GM21737 (cell line): Measurements from ENCODE around the gene CACNB2.

Source experiments
- ATAC-seq: cut with Tn5 transposase; IDR thresholded peaks from one replicate; pipeline ENCODE4 v1.9.1; 2021; ENCODE audit warnings: mild to moderate bottlenecking, moderate library complexity; ENCODE audit not compliant: unreplicated experiment

CACNB2 gene

DNA sequence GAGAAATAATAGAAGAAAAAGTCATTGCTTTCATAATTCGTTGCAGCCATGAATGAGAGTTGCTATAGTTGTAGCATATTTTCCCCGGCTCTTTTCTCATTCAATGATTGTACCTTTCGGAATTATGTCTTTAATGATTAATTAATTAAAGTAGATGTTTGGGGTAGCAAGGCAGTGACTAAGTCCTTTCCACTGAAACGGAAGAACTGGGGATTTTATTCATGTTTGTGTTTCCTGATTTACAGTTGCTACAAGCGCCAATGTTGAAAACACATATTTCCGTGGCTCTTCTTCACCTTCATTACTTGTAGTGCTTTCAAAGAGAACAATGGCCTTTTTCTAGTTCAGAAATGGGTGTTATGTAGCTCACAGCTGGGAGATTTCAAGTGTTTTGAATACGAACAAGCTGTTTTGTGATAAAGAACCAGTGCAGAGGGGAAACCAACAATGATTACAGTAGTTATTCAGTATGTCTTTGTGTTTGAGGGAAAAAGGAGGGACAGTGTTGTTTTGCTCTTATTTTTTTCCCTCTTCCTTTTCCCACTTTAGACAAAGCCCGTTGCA is 357.7 kb downstream of the CACNB2 start:
- ATAC-seq: no peak

DNA sequence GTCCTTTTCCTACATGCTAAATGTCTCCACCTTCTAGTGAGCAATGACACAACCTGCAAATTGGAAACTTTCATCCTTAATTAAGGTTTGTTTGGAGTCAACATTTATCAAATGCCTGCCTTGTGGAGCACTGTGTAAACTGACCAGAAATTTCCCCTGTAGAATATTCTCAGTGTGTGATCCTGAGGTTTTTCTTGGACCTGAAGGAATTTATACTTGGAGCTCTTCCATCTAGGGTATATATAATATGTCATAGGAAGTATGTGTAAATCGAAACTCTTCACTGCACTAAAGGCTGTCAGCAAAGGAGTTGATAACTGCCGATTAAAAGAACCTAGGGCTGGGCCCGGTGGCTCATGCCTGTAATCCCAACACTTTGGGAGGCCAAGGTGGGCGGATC is 358.8 kb downstream of the CACNB2 start:
- no peak for ATAC-seq

DNA sequence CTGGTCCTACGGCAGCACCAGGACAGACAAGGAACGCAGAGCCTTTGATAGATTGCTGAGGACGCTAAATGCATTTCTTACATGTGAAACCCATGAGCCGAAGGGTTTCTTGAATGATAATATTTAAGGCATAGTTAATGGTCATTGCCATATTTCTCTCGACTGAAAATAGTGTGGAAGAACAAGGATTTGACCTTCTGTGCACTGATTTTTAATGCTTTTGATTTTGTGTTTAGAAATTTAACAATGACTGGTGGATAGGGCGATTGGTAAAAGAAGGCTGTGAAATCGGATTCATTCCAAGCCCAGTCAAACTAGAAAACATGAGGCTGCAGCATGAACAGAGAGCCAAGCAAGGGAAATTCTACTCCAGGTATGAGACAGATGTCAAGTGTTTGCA is 360.4 kb downstream of the CACNB2 start:
- ATAC-seq: no peak

DNA sequence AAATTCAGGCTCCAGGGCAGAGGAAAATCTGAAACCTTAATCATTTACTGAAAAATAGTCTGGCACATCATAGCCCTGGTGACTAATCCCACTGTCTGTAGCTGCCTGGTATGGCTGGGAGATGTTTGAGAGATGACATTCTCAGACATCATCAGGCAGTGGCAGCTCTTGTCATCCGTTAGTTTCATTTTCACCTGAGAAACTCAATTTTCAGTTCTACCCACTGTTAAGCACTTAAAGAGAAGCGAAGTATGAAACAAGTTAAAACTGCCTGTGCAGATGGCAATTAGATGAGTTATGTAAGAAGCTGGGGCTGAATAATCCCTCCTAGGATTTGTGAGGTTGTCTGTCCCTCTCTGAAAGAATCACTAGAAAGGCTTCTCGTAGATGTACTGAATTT is 361.0 kb downstream of the CACNB2 start:
- peak; percentile 85 for ATAC-seq

GRCh38 chr10:18501629-18502028 is 361.4 kb downstream of the CACNB2 start:
- ATAC-seq: no peak

GRCh38 chr10:18504161-18504560 is 363.9 kb downstream of the CACNB2 start:
- no peak for ATAC-seq

- ATAC-seq: no peak
Measured at GRCh38 chr10:18505456-18506118, 365.4 kb downstream of the CACNB2 start.

DNA sequence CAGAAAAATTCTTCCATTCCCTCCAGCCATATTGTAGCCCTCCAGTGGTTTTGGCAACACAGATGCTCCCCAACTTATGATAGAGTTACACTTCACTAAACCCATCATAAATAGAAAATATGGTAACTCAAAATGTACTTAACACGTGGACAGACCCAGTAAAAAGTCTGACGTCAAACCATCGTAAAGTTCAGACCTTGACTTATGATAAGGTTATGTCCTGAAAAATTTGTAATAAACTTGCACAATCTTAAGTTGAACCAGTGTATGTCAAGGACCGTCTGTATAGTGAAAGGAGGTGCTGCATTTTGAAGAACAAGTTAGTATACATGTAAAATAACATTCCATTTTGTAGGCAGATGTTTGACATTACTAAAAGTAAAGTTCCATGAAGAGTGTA is 368.4 kb downstream of the CACNB2 start:
- no peak for ATAC-seq

GRCh38 chr10:18514537-18514936 is 374.3 kb downstream of the CACNB2 start:
- ATAC-seq: no peak

DNA sequence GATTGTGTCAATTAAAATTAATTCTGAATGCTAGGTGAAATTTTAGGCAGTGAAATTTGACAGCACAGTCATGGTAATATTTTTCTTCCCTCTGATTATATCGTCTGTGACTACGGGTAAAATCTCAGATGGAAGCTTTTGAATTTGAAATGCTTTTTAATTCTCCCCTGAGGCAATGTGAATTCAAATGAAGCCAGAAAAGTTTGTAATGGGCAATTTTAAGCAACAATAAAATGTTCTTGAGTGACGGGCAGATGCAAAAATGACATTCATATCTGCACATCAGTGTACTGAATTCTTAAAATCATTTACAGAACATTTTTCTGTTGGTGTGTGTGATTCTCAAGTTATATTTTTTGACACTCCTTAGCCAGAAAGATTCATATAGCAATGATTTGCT is 376.6 kb downstream of the CACNB2 start:
- no peak for ATAC-seq

- ATAC-seq: no peak
Measured at GRCh38 chr10:18523025-18523424, 382.8 kb downstream of the CACNB2 start.

GRCh38 chr10:18523858-18524257 is 383.6 kb downstream of the CACNB2 start:
- no peak for ATAC-seq

DNA sequence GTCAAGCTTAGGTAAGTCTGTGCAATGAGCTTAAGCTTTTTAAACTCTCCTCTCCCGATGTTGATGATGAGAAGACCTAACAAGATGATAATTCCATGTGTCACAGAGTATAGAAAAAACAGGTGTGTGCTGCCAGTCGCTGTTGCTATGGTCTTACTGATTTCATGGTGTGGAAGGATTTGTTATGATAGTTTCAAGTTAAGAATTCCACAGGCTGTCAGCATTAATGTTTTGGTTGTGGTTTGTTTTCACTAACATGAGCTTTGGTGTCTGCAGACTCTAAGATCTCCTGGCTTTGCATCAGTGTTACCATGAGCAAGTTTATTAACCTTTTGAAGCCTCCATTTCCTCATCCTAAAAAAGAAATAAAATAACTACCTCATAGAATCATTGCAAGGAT is 387.5 kb downstream of the CACNB2 start:
- ATAC-seq: no peak

DNA sequence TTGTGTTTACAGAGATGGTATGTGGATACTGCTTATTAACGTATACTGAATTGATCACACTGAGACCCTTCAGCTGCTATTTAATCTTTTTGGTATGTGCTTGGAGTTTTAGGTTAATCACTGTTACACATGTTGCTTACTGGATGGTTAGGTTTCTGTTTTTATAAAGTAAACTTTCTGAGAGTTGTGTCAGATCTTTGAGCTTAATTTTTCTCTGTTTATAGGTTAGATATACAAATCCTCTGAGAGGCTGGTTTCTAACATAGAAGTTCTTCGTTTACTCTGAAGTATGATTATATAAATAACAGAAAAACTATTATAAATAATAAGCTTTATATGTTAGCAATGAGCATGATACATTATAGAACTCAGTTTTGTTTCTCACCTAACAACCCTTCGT is 388.1 kb downstream of the CACNB2 start:
- ATAC-seq: no peak

GRCh38 chr10:18532881-18533535 is 392.8 kb downstream of the CACNB2 start:
- ATAC-seq: no peak

GRCh38 chr10:18533896-18534295 is 393.7 kb downstream of the CACNB2 start:
- no peak for ATAC-seq

DNA sequence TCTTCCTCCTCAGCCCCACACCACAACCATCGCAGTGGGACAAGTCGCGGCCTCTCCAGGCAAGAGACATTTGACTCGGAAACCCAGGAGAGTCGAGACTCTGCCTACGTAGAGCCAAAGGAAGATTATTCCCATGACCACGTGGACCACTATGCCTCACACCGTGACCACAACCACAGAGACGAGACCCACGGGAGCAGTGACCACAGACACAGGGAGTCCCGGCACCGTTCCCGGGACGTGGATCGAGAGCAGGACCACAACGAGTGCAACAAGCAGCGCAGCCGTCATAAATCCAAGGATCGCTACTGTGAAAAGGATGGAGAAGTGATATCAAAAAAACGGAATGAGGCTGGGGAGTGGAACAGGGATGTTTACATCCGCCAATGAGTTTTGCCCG is 399.1 kb downstream of the CACNB2 start:
- no peak for ATAC-seq

DNA sequence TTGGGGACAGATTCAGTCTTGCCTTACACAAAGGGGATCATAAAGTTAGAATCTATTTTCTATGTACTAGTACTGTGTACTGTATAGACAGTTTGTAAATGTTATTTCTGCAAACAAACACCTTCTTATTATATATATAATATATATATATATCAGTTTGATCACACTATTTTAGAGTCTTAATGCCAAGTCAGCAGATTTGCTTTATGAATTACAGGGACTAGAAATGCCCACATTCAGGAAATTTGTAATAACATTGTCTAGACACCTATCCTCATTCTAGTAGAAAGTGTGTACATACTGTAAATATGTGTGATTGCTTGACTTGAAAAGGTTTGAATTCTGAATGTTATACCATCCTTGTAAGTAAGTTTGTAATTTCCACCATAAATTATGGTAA is 400.0 kb downstream of the CACNB2 start:
- no peak for ATAC-seq

DNA sequence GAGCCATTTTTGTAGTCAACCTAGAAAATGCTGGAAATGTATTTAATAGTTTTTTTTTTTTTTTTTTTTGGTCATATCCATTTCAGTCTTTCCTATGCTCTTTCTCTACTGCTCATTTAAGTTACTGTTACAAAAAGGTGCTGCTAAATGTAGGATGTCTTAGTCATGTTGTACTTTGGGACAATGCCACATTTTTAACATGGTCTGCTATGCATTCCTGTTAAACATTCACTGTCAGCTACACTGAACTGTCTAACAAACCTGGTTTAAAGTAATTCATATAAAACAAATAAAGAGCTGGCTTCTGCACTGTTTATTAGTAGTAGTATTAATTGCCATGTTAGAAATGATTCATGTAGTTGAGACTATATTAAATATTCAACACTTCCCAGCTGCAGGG is 402.6 kb downstream of the CACNB2 start:
- ATAC-seq: no peak

DNA sequence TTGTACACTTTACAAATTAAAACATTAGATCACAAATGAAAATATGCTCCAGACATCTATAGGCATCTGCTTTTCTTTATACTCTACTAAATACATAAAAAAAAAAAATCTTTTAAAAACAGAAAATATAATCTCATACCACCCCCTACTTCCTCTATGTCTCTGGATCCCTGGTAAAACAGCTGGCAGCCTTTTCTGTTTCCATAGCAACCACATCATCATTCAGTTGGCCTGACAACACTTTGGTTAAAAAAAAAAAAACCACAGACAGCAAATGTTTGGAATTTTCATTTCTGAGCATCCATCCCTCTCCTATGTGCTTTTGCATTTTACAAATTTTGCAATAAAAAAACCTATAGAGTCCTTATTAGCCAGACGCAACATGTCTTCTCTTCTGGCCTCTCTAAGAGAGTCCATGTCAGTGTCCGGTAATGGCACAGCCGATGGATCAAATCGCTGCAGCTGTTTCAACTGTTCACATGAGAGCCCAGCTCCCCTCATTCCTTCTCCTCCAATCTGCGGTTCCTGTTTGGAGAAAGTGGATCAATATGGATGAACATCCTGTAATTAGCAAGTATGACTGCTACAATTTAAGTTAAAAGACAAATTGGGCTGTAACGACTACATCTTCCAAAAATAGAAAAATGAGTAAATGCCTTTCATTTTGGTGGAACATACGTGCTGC is 405.5 kb downstream of the CACNB2 start:
- no peak for ATAC-seq

GRCh38 chr10:18549105-18549504 is 408.9 kb downstream of the CACNB2 start:
- ATAC-seq: no peak

GRCh38 chr10:18551473-18551872 is 411.2 kb downstream of the CACNB2 start:
- no peak for ATAC-seq
